ENCODE results near the gene CDK13.

The CDK13 gene

DNA sequence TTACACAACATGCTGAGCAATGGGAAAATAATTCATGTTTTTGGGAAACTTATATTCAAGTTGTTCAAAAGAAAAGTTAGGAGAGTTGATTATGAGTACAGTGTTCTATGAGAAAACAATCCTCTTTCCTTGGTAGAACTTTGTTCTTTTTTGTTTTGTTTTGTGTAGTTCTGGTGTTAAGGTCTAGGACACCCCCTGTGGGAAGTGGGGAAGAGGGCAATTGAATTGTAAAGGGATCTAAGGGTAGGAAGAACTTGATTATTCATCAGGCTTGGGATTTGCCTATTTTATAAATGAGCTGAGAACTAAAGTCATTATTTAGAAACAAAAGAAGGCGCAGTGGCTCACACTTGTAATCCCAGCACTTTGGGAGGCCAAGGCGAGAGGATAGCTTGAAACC is 25.9 kb upstream of the CDK13 start:
- Mint-ChIP-seq H3K27me3 (ENCODE audit: low read depth) (no peaks in the 10 kb centered on the region), H3K4me1 (peaks cover 25% of the 10 kb centered on the region), H3K36me3 (ENCODE audit: low read depth) (no peaks in the 10 kb centered on the region), H3K9me3 (no peaks in the 10 kb centered on the region), H3K27ac (peak overlapping the region in 1 of 3 experiments; percentile 10), H3K4me3 (peak overlapping the region in 1 of 3 experiments; percentile 0)
- TF ChIP-seq, protein P1, sequence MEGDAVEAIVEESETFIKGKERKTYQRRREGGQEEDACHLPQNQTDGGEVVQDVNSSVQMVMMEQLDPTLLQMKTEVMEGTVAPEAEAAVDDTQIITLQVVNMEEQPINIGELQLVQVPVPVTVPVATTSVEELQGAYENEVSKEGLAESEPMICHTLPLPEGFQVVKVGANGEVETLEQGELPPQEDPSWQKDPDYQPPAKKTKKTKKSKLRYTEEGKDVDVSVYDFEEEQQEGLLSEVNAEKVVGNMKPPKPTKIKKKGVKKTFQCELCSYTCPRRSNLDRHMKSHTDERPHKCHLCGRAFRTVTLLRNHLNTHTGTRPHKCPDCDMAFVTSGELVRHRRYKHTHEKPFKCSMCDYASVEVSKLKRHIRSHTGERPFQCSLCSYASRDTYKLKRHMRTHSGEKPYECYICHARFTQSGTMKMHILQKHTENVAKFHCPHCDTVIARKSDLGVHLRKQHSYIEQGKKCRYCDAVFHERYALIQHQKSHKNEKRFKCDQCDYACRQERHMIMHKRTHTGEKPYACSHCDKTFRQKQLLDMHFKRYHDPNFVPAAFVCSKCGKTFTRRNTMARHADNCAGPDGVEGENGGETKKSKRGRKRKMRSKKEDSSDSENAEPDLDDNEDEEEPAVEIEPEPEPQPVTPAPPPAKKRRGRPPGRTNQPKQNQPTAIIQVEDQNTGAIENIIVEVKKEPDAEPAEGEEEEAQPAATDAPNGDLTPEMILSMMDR (IDR thresholded peaks at IDR 0.05; ENCODE audit: unreplicated experiment in 3 of 3), result no peak

DNA sequence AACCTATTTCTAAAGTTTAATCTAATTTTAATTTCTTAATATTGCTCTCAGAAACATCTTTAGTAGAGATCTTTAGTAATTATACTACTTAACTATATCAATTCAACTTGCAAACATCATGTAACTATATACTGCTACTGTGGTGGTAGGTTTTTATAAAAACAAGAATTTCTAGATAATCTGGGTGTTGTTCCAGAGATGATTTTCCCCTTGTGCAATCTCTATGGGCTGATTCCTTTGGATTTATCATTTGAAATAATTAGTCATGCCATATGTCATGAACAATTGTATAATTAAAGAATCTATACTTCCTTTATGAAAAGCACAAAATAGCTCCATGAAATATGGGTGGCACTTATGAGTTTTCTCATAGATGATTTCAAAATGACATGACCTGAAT is 23.9 kb upstream of the CDK13 start:
- Mint-ChIP-seq H3K4me3 (no peak overlapping the region), H3K4me1 (peaks cover 25% of the 10 kb centered on the region), H3K9me3 (no peaks in the 10 kb centered on the region), H3K27ac (no peak overlapping the region), H3K36me3 (ENCODE audit: low read depth) (no peaks in the 10 kb centered on the region), H3K27me3 (ENCODE audit: low read depth) (no peaks in the 10 kb centered on the region)
- TF ChIP-seq, protein P1 (IDR thresholded peaks at IDR 0.05; ENCODE audit: unreplicated experiment in 3 of 3), result no peak

DNA sequence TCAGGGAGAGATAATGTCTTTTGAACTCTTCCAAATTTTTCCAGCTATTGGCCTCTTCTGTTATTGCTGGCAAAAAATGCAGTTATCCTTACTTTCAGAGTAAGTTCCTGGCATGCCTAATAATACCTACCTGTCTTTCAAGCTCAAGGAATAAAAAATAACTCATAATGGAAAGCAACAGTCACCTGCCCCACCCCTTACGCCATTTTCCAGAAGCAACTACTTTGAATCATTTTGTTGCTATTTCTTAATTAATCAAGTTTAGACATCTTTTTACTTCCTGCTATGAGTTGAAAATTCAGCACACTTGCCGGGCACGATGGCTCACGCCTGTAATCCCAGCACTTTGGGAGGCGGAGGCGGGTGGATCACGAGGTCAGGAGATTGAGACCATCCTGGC is 23.0 kb upstream of the CDK13 start:
- H3K4me1 Mint-ChIP-seq, result peaks cover 17% of the 10 kb centered on the region
- H3K27me3 Mint-ChIP-seq (ENCODE audit: low read depth), result no peaks in the 10 kb centered on the region
- H3K9me3 Mint-ChIP-seq, result no peaks in the 10 kb centered on the region
- TF ChIP-seq, protein P1 (IDR thresholded peaks at IDR 0.05; ENCODE audit: unreplicated experiment in 3 of 3), result no peak
- H3K27ac Mint-ChIP-seq, result no peak overlapping the region
- H3K4me3 Mint-ChIP-seq, result no peak overlapping the region
- H3K36me3 Mint-ChIP-seq (ENCODE audit: low read depth), result no peaks in the 10 kb centered on the region

DNA sequence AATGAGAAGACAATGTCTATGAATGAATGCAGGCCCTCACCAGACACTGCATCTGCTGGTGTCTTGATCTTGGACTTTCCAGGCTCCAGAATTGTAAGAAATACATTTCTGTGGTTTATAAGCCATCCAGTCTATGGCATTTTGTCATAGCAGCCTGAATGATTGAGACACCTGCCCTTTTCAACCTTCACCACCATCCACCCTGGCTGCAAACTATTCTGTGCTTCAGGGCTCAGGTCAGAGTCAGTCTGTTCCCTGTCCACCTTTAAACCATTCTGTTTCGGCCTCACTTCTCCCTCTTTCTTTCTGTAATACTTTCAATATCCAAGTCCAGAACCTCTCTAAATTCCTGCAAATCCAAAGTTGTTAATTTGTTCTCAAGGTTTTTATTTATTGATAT is 15.9 kb upstream of the CDK13 start:
- Mint-ChIP-seq H3K27me3 (ENCODE audit: low read depth) (no peaks in the 10 kb centered on the region), H3K27ac (no peak overlapping the region), H3K36me3 (ENCODE audit: low read depth) (no peaks in the 10 kb centered on the region), H3K4me3 (no peak overlapping the region), H3K9me3 (no peaks in the 10 kb centered on the region), H3K4me1 (peaks cover 20% of the 10 kb centered on the region)
- TF ChIP-seq, protein P1 (IDR thresholded peaks at IDR 0.05; ENCODE audit: unreplicated experiment in 3 of 3), result no peak

DNA sequence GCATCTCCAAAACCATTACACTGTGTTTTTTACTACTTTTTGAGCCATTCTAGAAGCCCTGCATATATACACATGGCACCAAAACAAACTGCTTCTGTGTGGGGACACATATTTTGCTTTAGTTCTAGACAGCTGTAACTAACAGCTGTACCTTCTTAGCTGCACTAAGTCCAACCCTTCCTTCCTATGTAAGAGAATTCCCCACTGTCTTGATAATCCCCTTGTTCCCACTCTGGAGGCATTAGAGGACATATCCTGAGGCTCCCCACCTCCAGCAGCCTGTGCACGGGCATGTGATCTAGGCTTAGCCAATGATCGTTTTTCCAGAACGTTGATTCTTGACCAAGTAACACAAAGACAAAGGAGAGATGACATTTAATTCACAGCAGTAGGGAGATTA is 13.3 kb upstream of the CDK13 start:
- Mint-ChIP-seq H3K36me3 (ENCODE audit: low read depth) (no peaks in the 10 kb centered on the region), H3K27ac (peak overlapping the region; percentile 28 to 61 (median 40)), H3K4me3 (no peak overlapping the region), H3K27me3 (ENCODE audit: low read depth) (no peaks in the 10 kb centered on the region), H3K4me1 (peaks cover 20% of the 10 kb centered on the region), H3K9me3 (no peaks in the 10 kb centered on the region)
- TF ChIP-seq, protein P1 (IDR thresholded peaks at IDR 0.05; ENCODE audit: unreplicated experiment in 3 of 3), result no peak

DNA sequence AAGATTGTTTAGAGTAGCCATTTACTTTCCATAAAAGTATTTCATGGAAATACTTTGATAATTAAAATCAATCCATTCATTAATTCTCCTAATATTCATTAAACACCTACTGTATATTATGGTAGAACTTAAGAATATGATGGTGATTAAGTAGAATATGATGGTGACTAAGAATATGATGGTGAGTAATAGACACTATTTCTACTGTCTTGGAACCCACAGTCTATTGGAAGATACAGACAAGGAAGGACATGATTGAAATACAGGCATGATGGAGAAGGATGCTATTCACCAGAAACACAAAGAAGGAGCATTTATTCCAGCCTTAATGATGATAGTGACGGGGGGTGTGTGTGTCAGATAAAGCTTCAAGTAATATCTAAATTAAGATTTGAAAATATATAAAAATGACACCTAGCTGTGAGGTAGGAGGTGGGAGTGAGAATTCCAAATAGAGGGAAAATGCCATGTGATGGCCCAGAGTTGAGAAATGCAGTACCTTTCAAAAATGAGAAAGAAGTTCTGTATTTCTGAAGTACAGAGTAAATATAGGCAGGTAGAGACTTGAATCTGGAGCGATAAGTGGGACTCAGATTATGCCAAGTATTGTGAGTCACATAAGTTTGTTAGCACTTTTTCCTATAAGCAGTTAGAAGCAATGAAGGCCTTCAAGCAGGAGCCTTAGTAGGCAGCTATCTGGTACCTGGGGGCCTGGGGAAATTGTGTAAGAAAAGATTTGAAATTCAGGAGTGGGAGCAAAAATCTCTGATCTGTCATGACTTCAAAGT is 12.5 kb upstream of the CDK13 start:
- Mint-ChIP-seq H3K4me1 (peaks cover 20% of the 10 kb centered on the region), H3K4me3 (no peak overlapping the region), H3K9me3 (peaks cover 2% of the 10 kb centered on the region), H3K36me3 (ENCODE audit: low read depth) (no peaks in the 10 kb centered on the region), H3K27me3 (ENCODE audit: low read depth) (no peaks in the 10 kb centered on the region), H3K27ac (no peak overlapping the region)
- TF ChIP-seq, protein P1 (IDR thresholded peaks at IDR 0.05; ENCODE audit: unreplicated experiment in 3 of 3), result no peak
